Keratinocyte (primary cell): Measurements from ENCODE around the gene SLC12A3. TPM values are rescaled to one million over a fixed set of nuclear protein-coding genes. Genes with fewer than 3 reads are reported as not detected.

Experiments used
- DNase-seq: peaks from one replicate; pipeline ENCODE4 v3.0.0-alpha.2; 2011; ENCODE audit warnings: low read depth, missing footprints, low spot score
- FAIRE-seq: peaks from 2 replicates; lab custom pipeline; 2011; peaks lifted over from hg19 to GRCh38; lab: Jason Lieb, UNC
- H2AFZ ChIP-seq: 2 replicates; pipeline ENCODE4 v1.6.0; 2012; ENCODE audit warnings: low read length, control low read depth, inconsistent platforms; ENCODE audit not compliant: control insufficient read depth
- H3K27ac ChIP-seq: 2 replicates; pipeline ENCODE4 v1.5.1; 2011; ENCODE audit warnings: low read length; ENCODE audit not compliant: control insufficient read depth, insufficient read depth
- H3K27me3 ChIP-seq: 3 replicates; pipeline ENCODE4 v1.6.0; 2011; ENCODE audit warnings: low read length; ENCODE audit not compliant: control insufficient read depth, insufficient read depth; ENCODE audit errors: extremely low read depth
- H3K36me3 ChIP-seq, 2 experiments: 2 replicates in 1 of 2; 3 replicates in 1 of 2; pipeline ENCODE4 v1.5.1; 2011; ENCODE audit warnings: low read length in 2 of 2, mild to moderate bottlenecking in 1 of 2; ENCODE audit not compliant: control insufficient read depth in 2 of 2, insufficient read depth in 2 of 2; ENCODE audit errors: extremely low read depth in 1 of 2
- H3K4me1 ChIP-seq: 3 replicates; pipeline ENCODE4 v1.5.1; 2011; ENCODE audit warnings: low read length; ENCODE audit not compliant: control insufficient read depth, insufficient read depth; ENCODE audit errors: extremely low read depth
- H3K4me2 ChIP-seq: 3 replicates; pipeline ENCODE4 v1.6.0; 2011; ENCODE audit warnings: low read depth, low read length; ENCODE audit not compliant: control insufficient read depth, insufficient read depth; ENCODE audit errors: extremely low read depth
- H3K4me3 ChIP-seq, 3 experiments: fragments of 200-600 bp in 1 of 3; sonication (generic) in 1 of 3; 2 replicates in 2 of 3; 3 replicates in 1 of 3; pipeline ENCODE4 v1.5.1; 2011 to 2016; ENCODE audit warnings: low read length in 3 of 3, mild to moderate bottlenecking in 3 of 3, control low read depth in 2 of 3, inconsistent platforms in 1 of 3, low read depth in 1 of 3, mixed read lengths in 1 of 3, mixed run types in 1 of 3, moderate library complexity in 1 of 3; ENCODE audit not compliant: control insufficient read depth in 2 of 3, insufficient read depth in 2 of 3; ENCODE audit errors: extremely low read depth in 1 of 3
- H3K79me2 ChIP-seq: 2 replicates; pipeline ENCODE4 v1.6.0; 2012; ENCODE audit warnings: low read length; ENCODE audit not compliant: control insufficient read depth, insufficient read depth
- H3K9ac ChIP-seq: 3 replicates; pipeline ENCODE4 v1.6.0; 2011; ENCODE audit warnings: low read length; ENCODE audit not compliant: control insufficient read depth, insufficient read depth; ENCODE audit errors: extremely low read depth
- H3K9me1 ChIP-seq: 3 replicates; pipeline ENCODE4 v1.6.0; 2011; ENCODE audit warnings: low read length; ENCODE audit not compliant: control insufficient read depth, insufficient read depth; ENCODE audit errors: extremely low read depth
- H3K9me3 ChIP-seq: 2 replicates; pipeline ENCODE4 v1.5.1; 2012; ENCODE audit warnings: low read depth, low read length; ENCODE audit not compliant: control insufficient read depth
- H4K20me1 ChIP-seq: 3 replicates; pipeline ENCODE4 v1.6.0; 2011; ENCODE audit warnings: low read length; ENCODE audit not compliant: control insufficient read depth, insufficient read depth; ENCODE audit errors: extremely low read depth
- EZH2 ChIP-seq: IDR thresholded peaks from one replicate; pipeline ENCODE4 v1.6.1; 2012; ENCODE audit warnings: inconsistent platforms, mild to moderate bottlenecking, low read length, moderate library complexity
- dilution Hi-C: fragments of 300-500 bp; cut with MboI; formaldehyde crosslinking; loops from one replicate; pipeline ENCODE4 v1.7.0; 2020; ENCODE audit warnings: low sequenced_read_pairs; ENCODE audit not compliant: extremely low pct_ligation_motif_present
- polyA plus RNA-seq, 5 experiments: library from polyadenylated mRNA; depleted of rRNA in 3 of 5; stranded (reverse) in 3 of 5; stranded (forward) in 1 of 5; unstranded in 1 of 5; fragments of >200 nt; gene quantifications; 1 replicate in 1 of 5; 2 replicates in 3 of 5; 3 replicates in 1 of 5; pipeline versions ENCODE4 v1.2.1 to v1.2.3, GENCODE V29; 2011 to 2012; ENCODE audit warnings: missing spikeins in 2 of 5, low read depth in 1 of 5, low replicate concordance in 1 of 5
- TF ChIP-seq, protein P1 (sequence below), 3 experiments: IDR thresholded peaks in 1 of 3; conservative IDR thresholded peaks in 1 of 3; optimal IDR thresholded peaks in 1 of 3; 2 replicates in 2 of 3; 3 replicates in 1 of 3; pipeline versions ENCODE3 to v1.5.1; 2011; ENCODE audit warnings: low read length in 3 of 3, mild to moderate bottlenecking in 3 of 3, moderate library complexity in 2 of 3, control low read depth in 1 of 3, inconsistent platforms in 1 of 3; ENCODE audit not compliant: insufficient read depth in 2 of 3; ENCODE audit errors: extremely low read depth in 1 of 3

SLC12A3 gene
- polyA plus RNA-seq, 1 donor (not counting 4 experiments of a cell fraction or from before 2014, with no cell fraction given), result not detected

- H3K9me3 ChIP-seq, result no peaks in the 10 kb centered on the region
- no peaks in the 10 kb centered on the region for H3K36me3 ChIP-seq
- FAIRE-seq (no peak), DNase-seq (no peak)
- TF ChIP-seq EZH2, result no peak
- TF ChIP-seq, protein P1, sequence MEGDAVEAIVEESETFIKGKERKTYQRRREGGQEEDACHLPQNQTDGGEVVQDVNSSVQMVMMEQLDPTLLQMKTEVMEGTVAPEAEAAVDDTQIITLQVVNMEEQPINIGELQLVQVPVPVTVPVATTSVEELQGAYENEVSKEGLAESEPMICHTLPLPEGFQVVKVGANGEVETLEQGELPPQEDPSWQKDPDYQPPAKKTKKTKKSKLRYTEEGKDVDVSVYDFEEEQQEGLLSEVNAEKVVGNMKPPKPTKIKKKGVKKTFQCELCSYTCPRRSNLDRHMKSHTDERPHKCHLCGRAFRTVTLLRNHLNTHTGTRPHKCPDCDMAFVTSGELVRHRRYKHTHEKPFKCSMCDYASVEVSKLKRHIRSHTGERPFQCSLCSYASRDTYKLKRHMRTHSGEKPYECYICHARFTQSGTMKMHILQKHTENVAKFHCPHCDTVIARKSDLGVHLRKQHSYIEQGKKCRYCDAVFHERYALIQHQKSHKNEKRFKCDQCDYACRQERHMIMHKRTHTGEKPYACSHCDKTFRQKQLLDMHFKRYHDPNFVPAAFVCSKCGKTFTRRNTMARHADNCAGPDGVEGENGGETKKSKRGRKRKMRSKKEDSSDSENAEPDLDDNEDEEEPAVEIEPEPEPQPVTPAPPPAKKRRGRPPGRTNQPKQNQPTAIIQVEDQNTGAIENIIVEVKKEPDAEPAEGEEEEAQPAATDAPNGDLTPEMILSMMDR (optimal IDR thresholded peaks at IDR 0.05 in 1 of 3, IDR thresholded peaks at IDR 0.05 in 1 of 3, conservative IDR thresholded peaks at IDR 0.05 in 1 of 3; ENCODE audit: extremely low read depth in 1 of 3, insufficient read depth in 2 of 3, low read length in 3 of 3), result no peak
- dilution Hi-C loops, result loop anchor here (25.0 kb wide), 1 partner anchor 95 kb away; no protein-coding TSS in a partner anchor
- H4K20me1 ChIP-seq, result no peaks in the 10 kb centered on the region
- peaks cover 6% of the 10 kb centered on the region for H3K4me1 ChIP-seq
- no peak overlapping the region for H3K4me2 ChIP-seq
- H3K27me3 ChIP-seq, result no peaks in the 10 kb centered on the region
- H3K9me1 ChIP-seq, result no peaks in the 10 kb centered on the region
- H2AFZ ChIP-seq, result no peak overlapping the region
- no peaks in the 10 kb centered on the region for H3K79me2 ChIP-seq
- H3K27ac ChIP-seq, result no peak overlapping the region
- no peak overlapping the region for H3K9ac ChIP-seq
- no peak overlapping the region for H3K4me3 ChIP-seq
Measured at GRCh38 chr16:56856876-56857447, 8.0 kb upstream of the SLC12A3 start.

- no peak overlapping the region for H3K4me3 ChIP-seq
- H3K27ac ChIP-seq, result no peak overlapping the region
- no peak overlapping the region for H2AFZ ChIP-seq
- dilution Hi-C loops, result loop anchor here (25.0 kb wide), 1 partner anchor 96 kb away; no protein-coding TSS in a partner anchor
- no peak overlapping the region for H3K9ac ChIP-seq
- TF ChIP-seq EZH2, result no peak
- H3K79me2 ChIP-seq, result no peaks in the 10 kb centered on the region
- no peaks in the 10 kb centered on the region for H4K20me1 ChIP-seq
- H3K27me3 ChIP-seq, result no peaks in the 10 kb centered on the region
- no peaks in the 10 kb centered on the region for H3K36me3 ChIP-seq
- no peak for FAIRE-seq
- H3K4me1 ChIP-seq, result peaks cover 6% of the 10 kb centered on the region
- H3K9me3 ChIP-seq, result no peaks in the 10 kb centered on the region
- H3K4me2 ChIP-seq, result no peak overlapping the region
- H3K9me1 ChIP-seq, result no peaks in the 10 kb centered on the region
- no peak for DNase-seq
Measured at GRCh38 chr16:56858374-56858773, 6.6 kb upstream of the SLC12A3 start.

DNA sequence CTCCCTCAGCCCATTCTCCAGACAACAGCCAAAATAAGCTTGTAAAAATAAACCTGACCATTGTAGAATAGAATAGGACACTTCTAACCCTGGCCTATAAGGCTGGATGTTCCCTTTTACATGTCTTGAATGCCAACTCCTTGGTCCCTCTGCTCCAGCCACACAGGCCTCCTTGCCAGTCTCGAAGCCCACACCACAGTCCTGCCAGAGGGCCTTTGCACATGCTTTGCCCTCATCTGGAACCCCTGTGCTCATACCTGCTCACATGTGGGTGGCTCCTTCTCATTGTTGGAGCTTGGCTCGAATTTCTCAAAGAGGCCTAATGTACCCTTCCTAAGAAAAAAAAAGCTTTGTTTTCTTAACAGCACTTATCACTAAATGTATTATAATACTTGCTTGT is 5.4 kb upstream of the SLC12A3 start:
- Histone ChIP-seq H3K4me3 (no peak overlapping the region), H3K4me1 (peaks cover 6% of the 10 kb centered on the region), H3K27me3 (no peaks in the 10 kb centered on the region), H3K9ac (no peak overlapping the region), H3K9me3 (no peaks in the 10 kb centered on the region), H3K4me2 (no peak overlapping the region), H3K79me2 (no peaks in the 10 kb centered on the region), H2AFZ (no peak overlapping the region), H3K9me1 (no peaks in the 10 kb centered on the region), H3K27ac (no peak overlapping the region), H4K20me1 (no peaks in the 10 kb centered on the region), H3K36me3 (no peaks in the 10 kb centered on the region)
- no peak for DNase-seq
- TF ChIP-seq EZH2, result no peak
- TF ChIP-seq, protein P1 (optimal IDR thresholded peaks at IDR 0.05 in 1 of 3, IDR thresholded peaks at IDR 0.05 in 1 of 3, conservative IDR thresholded peaks at IDR 0.05 in 1 of 3; ENCODE audit: extremely low read depth in 1 of 3, insufficient read depth in 2 of 3, low read length in 3 of 3), result no peak
- FAIRE-seq, result no peak
- dilution Hi-C loops, result loop anchor here (25.0 kb wide), 1 partner anchor 97 kb away; no protein-coding TSS in a partner anchor
